ENCODE data around the gene ABCD4. TPM values are rescaled to one million over a fixed set of nuclear protein-coding genes. Genes with fewer than 3 reads are reported as not detected.

Gene ABCD4
- polyA plus RNA-seq, 1 experiment: 13.3 TPM

GRCh38 chr14:74302152-74302628 lies 544 bp downstream of the ABCD4 start:
- Histone ChIP-seq H3K9me3 (ENCODE audit: control insufficient read depth, insufficient read depth, low read length) (peaks cover 4% of the 10 kb centered on the region; the same call in 1 of the 2 replicates), H3K27ac (ENCODE audit: low read depth, low read length) (peak overlapping the region; percentile 47), H3K4me3 (ENCODE audit: low read depth, low read length) (peak overlapping the region; percentile 87), H3K27me3 (ENCODE audit: control insufficient read depth, insufficient read depth, low read length) (no peaks in the 10 kb centered on the region)
- ChIA-PET POLR2A (interaction anchor here (0.7 kb wide), 1 partner anchor 9 kb away, joined by 3 read pairs; no protein-coding TSS in a partner anchor), CTCF (interaction anchor here (0.6 to 1.7 kb wide), 8 partner anchors 9 to 36 kb away, joined by 3 to 8 read pairs (median 4); no protein-coding TSS in a partner anchor)
- DNase-seq (ENCODE audit: low read depth, low spot score): no peak
- peak; percentile 66 for TF ChIP-seq CTCF (IDR thresholded peaks at IDR 0.05; ENCODE audit: low read depth, low read length)

- DNase-seq (ENCODE audit: low read depth, low spot score): no peak
- TF ChIP-seq CTCF (IDR thresholded peaks at IDR 0.05; ENCODE audit: low read depth, low read length): no peak
- ChIA-PET CTCF (interaction anchor here (1.0 to 1.7 kb wide), 3 partner anchors 12 to 32 kb away, joined by 5 to 8 read pairs (median 7); no protein-coding TSS in a partner anchor), POLR2A (no interaction called here)
- no peak overlapping the region for H3K27ac ChIP-seq (ENCODE audit: low read depth, low read length)
- no peaks in the 10 kb centered on the region for H3K27me3 ChIP-seq (ENCODE audit: control insufficient read depth, insufficient read depth, low read length)
- H3K4me3 ChIP-seq (ENCODE audit: low read depth, low read length): peak overlapping the region; percentile 87
- H3K9me3 ChIP-seq (ENCODE audit: control insufficient read depth, insufficient read depth, low read length): peaks cover 4% of the 10 kb centered on the region; the same call in 1 of the 2 replicates
Measured at GRCh38 chr14:74301594-74302151, 1.1 kb downstream of the ABCD4 start.

GRCh38 chr14:74299061-74299545 lies 3.6 kb downstream of the ABCD4 start:
- CTCF ChIA-PET: interaction anchor here (1.0 to 1.3 kb wide), 2 partner anchors 8 to 13 kb away, joined by 3 read pairs; no protein-coding TSS in a partner anchor
- Histone ChIP-seq H3K9me3 (ENCODE audit: control insufficient read depth, insufficient read depth, low read length) (peaks cover 4% of the 10 kb centered on the region; the same call in 1 of the 2 replicates), H3K27me3 (ENCODE audit: control insufficient read depth, insufficient read depth, low read length) (no peaks in the 10 kb centered on the region), H3K4me3 (ENCODE audit: low read depth, low read length) (no peak overlapping the region), H3K27ac (ENCODE audit: low read depth, low read length) (no peak overlapping the region)
- POLR2A ChIA-PET: interaction anchor here (1.7 kb wide), 1 partner anchor 29 kb away, joined by 4 read pairs; no protein-coding TSS in a partner anchor
- TF ChIP-seq CTCF (IDR thresholded peaks at IDR 0.05; ENCODE audit: low read depth, low read length): no peak
- no peak for DNase-seq (ENCODE audit: low read depth, low spot score)

- POLR2A ChIA-PET: interaction anchor here (1.7 kb wide), 1 partner anchor 28 kb away, joined by 4 read pairs; no protein-coding TSS in a partner anchor
- peaks cover 4% of the 10 kb centered on the region; the same call in 1 of the 2 replicates for H3K9me3 ChIP-seq (ENCODE audit: control insufficient read depth, insufficient read depth, low read length)
- H3K4me3 ChIP-seq (ENCODE audit: low read depth, low read length): no peak overlapping the region
- no peak overlapping the region for H3K27ac ChIP-seq (ENCODE audit: low read depth, low read length)
- no peak for TF ChIP-seq CTCF (IDR thresholded peaks at IDR 0.05; ENCODE audit: low read depth, low read length)
- CTCF ChIA-PET: interaction anchor here (1.3 kb wide), 1 partner anchor 12 kb away, joined by 3 read pairs; no protein-coding TSS in a partner anchor
- DNase-seq (ENCODE audit: low read depth, low spot score): no peak
- no peaks in the 10 kb centered on the region for H3K27me3 ChIP-seq (ENCODE audit: control insufficient read depth, insufficient read depth, low read length)
Measured at GRCh38 chr14:74297986-74298385, 4.7 kb downstream of the ABCD4 start.

GRCh38 chr14:74296037-74296467 lies 6.7 kb downstream of the ABCD4 start:
- ChIA-PET POLR2A (no interaction called here), CTCF (interaction anchor here (0.6 kb wide), 1 partner anchor 144 kb away, joined by 3 read pairs; no protein-coding TSS in a partner anchor)
- Histone ChIP-seq H3K4me3 (ENCODE audit: low read depth, low read length) (no peak overlapping the region), H3K27me3 (ENCODE audit: control insufficient read depth, insufficient read depth, low read length) (no peaks in the 10 kb centered on the region), H3K27ac (ENCODE audit: low read depth, low read length) (no peak overlapping the region), H3K9me3 (ENCODE audit: control insufficient read depth, insufficient read depth, low read length) (no peaks in the 10 kb centered on the region)
- TF ChIP-seq CTCF (IDR thresholded peaks at IDR 0.05; ENCODE audit: low read depth, low read length): no peak
- no peak for DNase-seq (ENCODE audit: low read depth, low spot score)
